HCT116 (cell line): Measurements from ENCODE around the gene IL10RB. TPM values are rescaled to one million over a fixed set of nuclear protein-coding genes. Genes with fewer than 3 reads are reported as not detected.

Source experiments
- ATAC-seq: fragments of 200-7000 bp; cut with Tn5 transposase; 2 replicates; pipeline ENCODE4 v1.9.1; 2020; ENCODE audit warnings: mild to moderate bottlenecking, moderate library complexity
- BruUV-seq: library from RNA; stranded (reverse); fragments of 400-500 nt; replicated peaks from 2 replicates; lab custom pipeline; 2021; lab: Mats Ljungman, UMichigan
- CTCF ChIA-PET: fragments of 300-600 bp; sonication (Branson Sonifier 250); formaldehyde crosslinking; loops from one replicate; lab custom pipeline; 2021; ENCODE audit warnings: antibody characterized with exemption; lab: Charles Lee
- POLR2A ChIA-PET: fragments of 300-600, 350-600 bp; sonication (Branson Sonifier 250); formaldehyde crosslinking; loops from one replicate; lab custom pipeline; 2021; ENCODE audit warnings: antibody characterized with exemption; lab: Charles Lee
- RAD21 ChIA-PET, 2 experiments: fragments of 300-600 bp; sonication (Branson Sonifier 250); formaldehyde crosslinking; loops; one replicate each; lab custom pipeline; 2023; ENCODE audit warnings: low total read pairs in 2 of 2; ENCODE audit not compliant: uncharacterized antibody in 2 of 2, unreplicated experiment in 2 of 2, low non-redundant PET in 1 of 2; lab: Charles Lee
- DNase-seq: peaks from one replicate; pipeline ENCODE4 v3.0.0-alpha.2; 2010; ENCODE audit warnings: low read depth, low spot score
- H2AFZ ChIP-seq: fragments of 200-600 bp; shearing (Covaris generic), sonication (generic); 2 replicates; pipeline ENCODE4 v1.6.1; 2017; ENCODE audit warnings: low read depth, mixed run types, mixed read lengths, antibody characterized with exemption, low read length; ENCODE audit not compliant: poor library complexity, severe bottlenecking
- H3K27ac ChIP-seq: 2 replicates; pipeline ENCODE4 v1.5.1; 2012; ENCODE audit warnings: low read depth, low read length
- H3K27me3 ChIP-seq: fragments of 200-600 bp; sonication (generic); 2 replicates; pipeline ENCODE4 v1.6.1; 2016; ENCODE audit warnings: mixed run types, low read length, mixed read lengths; ENCODE audit not compliant: insufficient read depth
- H3K36me3 ChIP-seq, 2 experiments: fragments of 200-500 bp in 1 of 2; fragments of 200-600 bp in 1 of 2; sonication (Bioruptor generic) in 1 of 2; sonication (generic) in 1 of 2; 2 replicates each; pipeline versions ENCODE4 v1.5.1 to v1.6.1; 2014 to 2016; ENCODE audit warnings: low read length in 2 of 2, inconsistent platforms in 1 of 2, mixed read lengths in 1 of 2, mixed run types in 1 of 2; ENCODE audit not compliant: insufficient read depth in 2 of 2, control insufficient read depth in 1 of 2
- H3K4me1 ChIP-seq, 2 experiments: fragments of 200-600 bp in 1 of 2; sonication (generic) in 1 of 2; 2 replicates each; pipeline versions ENCODE4 v1.5.1 to v1.6.1; 2012 to 2017; ENCODE audit warnings: low read length in 2 of 2, inconsistent platforms in 1 of 2, mild to moderate bottlenecking in 1 of 2, mixed read lengths in 1 of 2, mixed run types in 1 of 2, moderate library complexity in 1 of 2; ENCODE audit not compliant: insufficient read depth in 2 of 2, control insufficient read depth in 1 of 2
- H3K4me2 ChIP-seq: fragments of 200-600 bp; sonication (generic); 2 replicates; pipeline ENCODE4 v1.6.1; 2017; ENCODE audit warnings: mixed run types, low read length, mixed read lengths
- H3K4me3 ChIP-seq, 2 experiments: fragments of 200-600 bp in 1 of 2; sonication (generic) in 1 of 2; replicated peaks in 1 of 2; 2 replicates each; pipeline ENCODE4 v1.5.1; 2011 to 2016; ENCODE audit warnings: low read length in 2 of 2, control low read depth in 1 of 2, low read depth in 1 of 2, mild to moderate bottlenecking in 1 of 2, mixed read lengths in 1 of 2, mixed run types in 1 of 2
- H3K79me2 ChIP-seq: fragments of 200-600 bp; sonication (generic); 2 replicates; pipeline ENCODE4 v1.6.1; 2017; ENCODE audit warnings: mild to moderate bottlenecking, mixed run types, low read length, moderate library complexity, mixed read lengths; ENCODE audit not compliant: insufficient read depth
- H3K9ac ChIP-seq: fragments of 200-600 bp; sonication (generic); 2 replicates; pipeline ENCODE4 v1.6.1; 2016; ENCODE audit warnings: low read length, mixed read lengths
- H3K9me2 ChIP-seq: fragments of 200-600 bp; sonication (generic), shearing (Covaris generic); 2 replicates; pipeline ENCODE4 v1.6.1; 2017; ENCODE audit warnings: mixed run types, mild to moderate bottlenecking, moderate library complexity; ENCODE audit not compliant: insufficient read depth
- H3K9me3 ChIP-seq, 2 experiments: fragments of 200-500 bp in 1 of 2; fragments of 200-600 bp in 1 of 2; sonication (Bioruptor generic) in 1 of 2; sonication (generic) in 1 of 2; 2 replicates each; pipeline ENCODE4 v1.6.1; 2014 to 2017; ENCODE audit warnings: low read length in 2 of 2, mixed read lengths in 2 of 2, inconsistent platforms in 1 of 2, low read depth in 1 of 2, mild to moderate bottlenecking in 1 of 2, mixed run types in 1 of 2, moderate library complexity in 1 of 2; ENCODE audit not compliant: control insufficient read depth in 1 of 2, insufficient read depth in 1 of 2
- H4K20me1 ChIP-seq: fragments of 200-600 bp; sonication (generic), shearing (Covaris generic); 2 replicates; pipeline ENCODE4 v1.6.1; 2017; ENCODE audit warnings: mixed run types, mild to moderate bottlenecking, moderate library complexity; ENCODE audit not compliant: insufficient read depth
- CBX3 ChIP-seq: IDR thresholded peaks from 2 replicates; pipeline ENCODE4 v1.6.1; 2012; ENCODE audit warnings: low read depth
- CEBPB ChIP-seq: IDR thresholded peaks from 2 replicates; pipeline ENCODE4 v1.6.1; 2012; ENCODE audit warnings: low read depth
- EGR1 ChIP-seq: IDR thresholded peaks from 2 replicates; pipeline ENCODE4 v1.6.1; 2012; ENCODE audit warnings: low read depth
- ELF1 ChIP-seq: IDR thresholded peaks from 2 replicates; pipeline ENCODE4 v1.6.1; 2012; ENCODE audit warnings: low read depth, borderline replicate concordance
- EZH2 ChIP-seq: fragments of 200-600 bp; sonication (generic); IDR thresholded peaks from 2 replicates; pipeline ENCODE4 v1.6.1; 2017; ENCODE audit warnings: antibody characterized with exemption, mixed run types
- FOSL1 ChIP-seq: IDR thresholded peaks from 2 replicates; pipeline ENCODE4 v1.6.1; 2012; ENCODE audit warnings: low read depth
- JUND ChIP-seq: IDR thresholded peaks from 2 replicates; pipeline ENCODE4 v1.6.1; 2012
- MAX ChIP-seq: IDR thresholded peaks from 2 replicates; pipeline ENCODE4 v1.6.1; 2012
- POLR2AphosphoS5 ChIP-seq: IDR thresholded peaks from 2 replicates; pipeline ENCODE4 v1.6.1; 2011; ENCODE audit warnings: mild to moderate bottlenecking, low read depth, low read length, moderate library complexity
- RAD21 ChIP-seq: IDR thresholded peaks from 2 replicates; pipeline ENCODE4 v1.6.1; 2012; ENCODE audit warnings: low read depth, mild to moderate bottlenecking
- SIN3A ChIP-seq: IDR thresholded peaks from 2 replicates; pipeline ENCODE4 v1.6.1; 2012; ENCODE audit warnings: low read depth
- TCF7L2 ChIP-seq: IDR thresholded peaks from 2 replicates; pipeline ENCODE4 v1.7.0; 2011; ENCODE audit warnings: borderline replicate concordance, inconsistent platforms; ENCODE audit not compliant: insufficient read depth, insufficient read length; ENCODE audit errors: extremely low read depth
- ZNF274 ChIP-seq: fragments of 200-500 bp; sonication (Bioruptor generic); IDR thresholded peaks from 2 replicates; pipeline ENCODE4 v1.6.1; 2014; ENCODE audit warnings: mild to moderate bottlenecking, low read depth, low read length, inconsistent platforms
- intact Hi-C: fragments of 100-400 bp; cut with micrococcal nuclease; formaldehyde crosslinking; loops from 2 replicates; pipeline ENCODE4 v1.10.0; 2022
- total RNA-seq: library from RNA; stranded (reverse); gene quantifications from one replicate; pipeline ENCODE4 v1.2.1, GENCODE V29; 2021; ENCODE audit not compliant: unreplicated experiment
- TF ChIP-seq, protein P1 (sequence below): IDR thresholded peaks from 2 replicates; pipeline ENCODE4 v1.6.1; 2012; ENCODE audit warnings: low read depth
- TF ChIP-seq, protein P2 (sequence below), 3 experiments: fragments of 200-600 bp in 1 of 3; sonication (generic) in 1 of 3; IDR thresholded peaks in 2 of 3; conservative IDR thresholded peaks in 1 of 3; 2 replicates each; pipeline ENCODE4 v1.5.1; 2012 to 2017; ENCODE audit warnings: low read depth in 2 of 3, low read length in 2 of 3, antibody characterized with exemption in 1 of 3, borderline replicate concordance in 1 of 3, control low read depth in 1 of 3, mild to moderate bottlenecking in 1 of 3, mixed read lengths in 1 of 3, mixed run types in 1 of 3, moderate library complexity in 1 of 3; ENCODE audit not compliant: insufficient read depth in 1 of 3
- TF ChIP-seq, protein P3 (sequence below): IDR thresholded peaks from 2 replicates; pipeline ENCODE4 v1.6.1; 2011; ENCODE audit warnings: mild to moderate bottlenecking, low read length, moderate library complexity; ENCODE audit not compliant: insufficient replicate concordance; ENCODE audit errors: extremely low read depth

IL10RB gene
- total RNA-seq, 1 experiment from 2014 or later, result 13.7 TPM

GRCh38 chr21:33255404-33255803 lies 10.8 kb upstream of the IL10RB start:
- no peak overlapping the region for H3K9ac ChIP-seq
- intact Hi-C loops, result no loop called here
- no peak overlapping the region for H3K4me2 ChIP-seq
- DNase-seq (no peak), ATAC-seq (no peak)
- TF ChIP-seq MAX (no peak), RAD21 (no peak), SIN3A (no peak), ZNF274 (no peak), CEBPB (no peak), ELF1 (no peak), EZH2 (no peak), EGR1 (no peak), CBX3 (no peak), FOSL1 (no peak), TCF7L2 (no peak), JUND (no peak), POLR2AphosphoS5 (no peak)
- TF ChIP-seq, protein P1, sequence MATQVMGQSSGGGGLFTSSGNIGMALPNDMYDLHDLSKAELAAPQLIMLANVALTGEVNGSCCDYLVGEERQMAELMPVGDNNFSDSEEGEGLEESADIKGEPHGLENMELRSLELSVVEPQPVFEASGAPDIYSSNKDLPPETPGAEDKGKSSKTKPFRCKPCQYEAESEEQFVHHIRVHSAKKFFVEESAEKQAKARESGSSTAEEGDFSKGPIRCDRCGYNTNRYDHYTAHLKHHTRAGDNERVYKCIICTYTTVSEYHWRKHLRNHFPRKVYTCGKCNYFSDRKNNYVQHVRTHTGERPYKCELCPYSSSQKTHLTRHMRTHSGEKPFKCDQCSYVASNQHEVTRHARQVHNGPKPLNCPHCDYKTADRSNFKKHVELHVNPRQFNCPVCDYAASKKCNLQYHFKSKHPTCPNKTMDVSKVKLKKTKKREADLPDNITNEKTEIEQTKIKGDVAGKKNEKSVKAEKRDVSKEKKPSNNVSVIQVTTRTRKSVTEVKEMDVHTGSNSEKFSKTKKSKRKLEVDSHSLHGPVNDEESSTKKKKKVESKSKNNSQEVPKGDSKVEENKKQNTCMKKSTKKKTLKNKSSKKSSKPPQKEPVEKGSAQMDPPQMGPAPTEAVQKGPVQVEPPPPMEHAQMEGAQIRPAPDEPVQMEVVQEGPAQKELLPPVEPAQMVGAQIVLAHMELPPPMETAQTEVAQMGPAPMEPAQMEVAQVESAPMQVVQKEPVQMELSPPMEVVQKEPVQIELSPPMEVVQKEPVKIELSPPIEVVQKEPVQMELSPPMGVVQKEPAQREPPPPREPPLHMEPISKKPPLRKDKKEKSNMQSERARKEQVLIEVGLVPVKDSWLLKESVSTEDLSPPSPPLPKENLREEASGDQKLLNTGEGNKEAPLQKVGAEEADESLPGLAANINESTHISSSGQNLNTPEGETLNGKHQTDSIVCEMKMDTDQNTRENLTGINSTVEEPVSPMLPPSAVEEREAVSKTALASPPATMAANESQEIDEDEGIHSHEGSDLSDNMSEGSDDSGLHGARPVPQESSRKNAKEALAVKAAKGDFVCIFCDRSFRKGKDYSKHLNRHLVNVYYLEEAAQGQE, result no peak
- TF ChIP-seq, protein P2, sequence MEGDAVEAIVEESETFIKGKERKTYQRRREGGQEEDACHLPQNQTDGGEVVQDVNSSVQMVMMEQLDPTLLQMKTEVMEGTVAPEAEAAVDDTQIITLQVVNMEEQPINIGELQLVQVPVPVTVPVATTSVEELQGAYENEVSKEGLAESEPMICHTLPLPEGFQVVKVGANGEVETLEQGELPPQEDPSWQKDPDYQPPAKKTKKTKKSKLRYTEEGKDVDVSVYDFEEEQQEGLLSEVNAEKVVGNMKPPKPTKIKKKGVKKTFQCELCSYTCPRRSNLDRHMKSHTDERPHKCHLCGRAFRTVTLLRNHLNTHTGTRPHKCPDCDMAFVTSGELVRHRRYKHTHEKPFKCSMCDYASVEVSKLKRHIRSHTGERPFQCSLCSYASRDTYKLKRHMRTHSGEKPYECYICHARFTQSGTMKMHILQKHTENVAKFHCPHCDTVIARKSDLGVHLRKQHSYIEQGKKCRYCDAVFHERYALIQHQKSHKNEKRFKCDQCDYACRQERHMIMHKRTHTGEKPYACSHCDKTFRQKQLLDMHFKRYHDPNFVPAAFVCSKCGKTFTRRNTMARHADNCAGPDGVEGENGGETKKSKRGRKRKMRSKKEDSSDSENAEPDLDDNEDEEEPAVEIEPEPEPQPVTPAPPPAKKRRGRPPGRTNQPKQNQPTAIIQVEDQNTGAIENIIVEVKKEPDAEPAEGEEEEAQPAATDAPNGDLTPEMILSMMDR (IDR thresholded peaks at IDR 0.05 in 2 of 3, conservative IDR thresholded peaks at IDR 0.05 in 1 of 3; ENCODE audit: borderline replicate concordance in 1 of 3, insufficient read depth in 1 of 3, low read depth in 2 of 3, low read length in 2 of 3), result no peak
- TF ChIP-seq, protein P3, sequence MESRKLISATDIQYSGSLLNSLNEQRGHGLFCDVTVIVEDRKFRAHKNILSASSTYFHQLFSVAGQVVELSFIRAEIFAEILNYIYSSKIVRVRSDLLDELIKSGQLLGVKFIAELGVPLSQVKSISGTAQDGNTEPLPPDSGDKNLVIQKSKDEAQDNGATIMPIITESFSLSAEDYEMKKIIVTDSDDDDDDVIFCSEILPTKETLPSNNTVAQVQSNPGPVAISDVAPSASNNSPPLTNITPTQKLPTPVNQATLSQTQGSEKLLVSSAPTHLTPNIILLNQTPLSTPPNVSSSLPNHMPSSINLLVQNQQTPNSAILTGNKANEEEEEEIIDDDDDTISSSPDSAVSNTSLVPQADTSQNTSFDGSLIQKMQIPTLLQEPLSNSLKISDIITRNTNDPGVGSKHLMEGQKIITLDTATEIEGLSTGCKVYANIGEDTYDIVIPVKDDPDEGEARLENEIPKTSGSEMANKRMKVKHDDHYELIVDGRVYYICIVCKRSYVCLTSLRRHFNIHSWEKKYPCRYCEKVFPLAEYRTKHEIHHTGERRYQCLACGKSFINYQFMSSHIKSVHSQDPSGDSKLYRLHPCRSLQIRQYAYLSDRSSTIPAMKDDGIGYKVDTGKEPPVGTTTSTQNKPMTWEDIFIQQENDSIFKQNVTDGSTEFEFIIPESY, result no peak
- no peaks in the 10 kb centered on the region for H4K20me1 ChIP-seq
- H3K4me3 ChIP-seq, result no peak overlapping the region
- no peaks in the 10 kb centered on the region for H3K9me3 ChIP-seq
- RAD21 ChIA-PET, result no interaction called here
- POLR2A ChIA-PET, result no interaction called here
- peaks cover 5 to 9% of the 10 kb centered on the region in 2 experiments; a peak in 2 of 4 replicates for H3K36me3 ChIP-seq
- CTCF ChIA-PET, result no interaction called here
- no peak overlapping the region for H3K27ac ChIP-seq
- no TSS peak for BruUV-seq
- H3K9me2 ChIP-seq, result no peaks in the 10 kb centered on the region
- H3K4me1 ChIP-seq, result no peaks in the 10 kb centered on the region
- H3K27me3 ChIP-seq, result no peaks in the 10 kb centered on the region
- no peaks in the 10 kb centered on the region for H3K79me2 ChIP-seq
- no peak overlapping the region for H2AFZ ChIP-seq
